Breast epithelium (tissue), 4 donors: Measurements from ENCODE around the gene CTIF. TPM values are rescaled to one million over a fixed set of nuclear protein-coding genes. Genes with fewer than 3 reads are reported as not detected.
A peak's percentile ranks its signal among the peaks of the same experiment; 100 is the strongest.

ENCODE experiments used
- DNase-seq, 2 donors: peaks; one replicate each; pipeline ENCODE4 v3.0.0-alpha.2; 2019; ENCODE audit warnings: low spot score in 2 of 2
- H3K27ac ChIP-seq, 2 donors: fragments of 200-600 bp; sonication (generic) in 1 of 2; one replicate each; pipeline ENCODE4 v1.5.1; 2016 to 2019; ENCODE audit warnings: mild to moderate bottlenecking in 1 of 2
- H3K27me3 ChIP-seq, 2 donors: fragments of 200-600 bp; sonication (generic) in 1 of 2; one replicate each; pipeline versions ENCODE4 v1.5.1 to v1.6.0; 2017 to 2019; ENCODE audit warnings: control low read depth in 1 of 2, mild to moderate bottlenecking in 1 of 2
- H3K36me3 ChIP-seq: fragments of 200-600 bp; one replicate; pipeline ENCODE4 v1.5.1; 2019
- H3K4me1 ChIP-seq, 2 donors: fragments of 200-600 bp; sonication (generic); one replicate each; pipeline ENCODE4 v1.5.1; 2016 to 2019; ENCODE audit warnings: control low read depth in 1 of 2
- H3K4me3 ChIP-seq, 3 donors: fragments of 200-600 bp; sonication (generic); 1 replicate in 2 of 3; 2 replicates in 1 of 3; pipeline ENCODE4 v1.5.1; 2016 to 2019; ENCODE audit warnings: mild to moderate bottlenecking in 3 of 3, moderate library complexity in 2 of 3
- H3K9me3 ChIP-seq, 2 donors: fragments of 200-600 bp; sonication (generic) in 1 of 2; one replicate each; pipeline ENCODE4 v1.5.1; 2016 to 2019; ENCODE audit warnings: control low read depth in 1 of 2
- POLR2A ChIP-seq: fragments of 450-650 bp; IDR thresholded peaks from one replicate; pipeline ENCODE4 v1.6.1; 2016; ENCODE audit warnings: antibody characterized with exemption, mild to moderate bottlenecking, moderate library complexity
- POLR2AphosphoS5 ChIP-seq, 3 donors: sonication (generic); formaldehyde crosslinking; IDR thresholded peaks; one replicate each; pipeline ENCODE4 v1.6.1; 2017; ENCODE audit warnings: antibody characterized with exemption in 3 of 3
- intact Hi-C: fragments of 100-400 bp; cut with DNase I; formaldehyde crosslinking; loops from one replicate; pipeline ENCODE4 v1.15.1; 2023; ENCODE audit warnings: low total_unique reads
- total RNA-seq, 3 donors: library from RNA; depleted of rRNA; stranded (reverse); fragments of >200 nt; gene quantifications; one replicate each; pipeline ENCODE4 v1.1.0, GENCODE V29; 2016
- TF ChIP-seq, protein P1 (sequence below), 3 donors: fragments of 450-650 bp; IDR thresholded peaks; one replicate each; pipeline ENCODE4 v1.5.1; 2016 to 2017; ENCODE audit warnings: antibody characterized with exemption in 3 of 3, mild to moderate bottlenecking in 3 of 3, moderate library complexity in 3 of 3

The CTIF gene
- total RNA-seq, 3 donors from 2014 or later = 28.8 to 78.9 (median 32.6) TPM

DNA sequence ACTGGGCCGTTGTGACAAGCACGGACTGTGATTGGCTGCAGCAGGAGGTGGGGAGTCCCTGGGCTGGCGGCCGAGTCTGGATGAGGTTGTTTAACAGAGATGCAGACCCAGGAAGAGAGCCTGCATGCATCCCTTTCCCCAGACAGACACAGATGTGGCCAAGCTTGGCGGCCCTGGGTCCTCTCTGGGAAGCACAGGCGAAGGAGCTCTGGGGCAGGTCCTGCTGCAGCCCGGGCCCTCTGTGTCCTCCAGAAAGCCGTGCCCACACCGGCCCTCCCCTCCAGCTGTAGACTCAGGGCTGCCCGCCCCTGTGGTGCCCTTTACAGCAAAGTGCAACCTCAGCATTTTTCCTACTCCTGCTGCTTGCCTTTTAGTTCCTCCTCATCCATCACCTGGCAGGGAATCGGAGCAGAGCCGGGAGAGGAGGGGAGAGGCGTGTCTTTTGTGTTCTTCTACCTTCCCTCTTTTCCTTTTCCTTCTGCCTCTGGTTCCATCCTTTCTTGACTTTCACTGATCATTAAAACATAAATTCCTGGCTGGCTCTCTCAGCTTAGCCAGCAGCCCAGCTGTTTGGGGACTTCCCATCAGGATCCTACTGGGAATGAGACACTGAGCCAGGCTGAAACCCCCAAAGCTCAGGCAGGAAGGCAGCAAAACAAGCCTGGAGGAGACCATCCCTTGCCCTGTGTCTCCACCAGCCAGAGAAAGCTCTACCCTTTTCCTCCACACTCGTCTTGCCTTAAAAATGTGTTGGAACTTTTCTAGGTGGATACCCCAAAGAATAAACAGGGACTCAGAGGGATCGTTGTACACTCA, 75.0 kb downstream of the CTIF start:
- Histone ChIP-seq H3K36me3 (no peaks in the 10 kb centered on the region), H3K9me3 (no peaks in the 10 kb centered on the region), H3K4me1 (peaks cover 0 to 10% of the 10 kb centered on the region in 2 donors), H3K27me3 (no peaks in the 10 kb centered on the region), H3K4me3 (no peak overlapping the region), H3K27ac (peak overlapping the region in 1 of 2 donors; percentile 55)
- TF ChIP-seq POLR2AphosphoS5 (IDR thresholded peaks at IDR 0.05) (no peak), POLR2A (no peak)
- TF ChIP-seq, protein P1, sequence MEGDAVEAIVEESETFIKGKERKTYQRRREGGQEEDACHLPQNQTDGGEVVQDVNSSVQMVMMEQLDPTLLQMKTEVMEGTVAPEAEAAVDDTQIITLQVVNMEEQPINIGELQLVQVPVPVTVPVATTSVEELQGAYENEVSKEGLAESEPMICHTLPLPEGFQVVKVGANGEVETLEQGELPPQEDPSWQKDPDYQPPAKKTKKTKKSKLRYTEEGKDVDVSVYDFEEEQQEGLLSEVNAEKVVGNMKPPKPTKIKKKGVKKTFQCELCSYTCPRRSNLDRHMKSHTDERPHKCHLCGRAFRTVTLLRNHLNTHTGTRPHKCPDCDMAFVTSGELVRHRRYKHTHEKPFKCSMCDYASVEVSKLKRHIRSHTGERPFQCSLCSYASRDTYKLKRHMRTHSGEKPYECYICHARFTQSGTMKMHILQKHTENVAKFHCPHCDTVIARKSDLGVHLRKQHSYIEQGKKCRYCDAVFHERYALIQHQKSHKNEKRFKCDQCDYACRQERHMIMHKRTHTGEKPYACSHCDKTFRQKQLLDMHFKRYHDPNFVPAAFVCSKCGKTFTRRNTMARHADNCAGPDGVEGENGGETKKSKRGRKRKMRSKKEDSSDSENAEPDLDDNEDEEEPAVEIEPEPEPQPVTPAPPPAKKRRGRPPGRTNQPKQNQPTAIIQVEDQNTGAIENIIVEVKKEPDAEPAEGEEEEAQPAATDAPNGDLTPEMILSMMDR (IDR thresholded peaks at IDR 0.05) = no peak
- intact Hi-C loops = no loop called here
- no peak for DNase-seq

DNA sequence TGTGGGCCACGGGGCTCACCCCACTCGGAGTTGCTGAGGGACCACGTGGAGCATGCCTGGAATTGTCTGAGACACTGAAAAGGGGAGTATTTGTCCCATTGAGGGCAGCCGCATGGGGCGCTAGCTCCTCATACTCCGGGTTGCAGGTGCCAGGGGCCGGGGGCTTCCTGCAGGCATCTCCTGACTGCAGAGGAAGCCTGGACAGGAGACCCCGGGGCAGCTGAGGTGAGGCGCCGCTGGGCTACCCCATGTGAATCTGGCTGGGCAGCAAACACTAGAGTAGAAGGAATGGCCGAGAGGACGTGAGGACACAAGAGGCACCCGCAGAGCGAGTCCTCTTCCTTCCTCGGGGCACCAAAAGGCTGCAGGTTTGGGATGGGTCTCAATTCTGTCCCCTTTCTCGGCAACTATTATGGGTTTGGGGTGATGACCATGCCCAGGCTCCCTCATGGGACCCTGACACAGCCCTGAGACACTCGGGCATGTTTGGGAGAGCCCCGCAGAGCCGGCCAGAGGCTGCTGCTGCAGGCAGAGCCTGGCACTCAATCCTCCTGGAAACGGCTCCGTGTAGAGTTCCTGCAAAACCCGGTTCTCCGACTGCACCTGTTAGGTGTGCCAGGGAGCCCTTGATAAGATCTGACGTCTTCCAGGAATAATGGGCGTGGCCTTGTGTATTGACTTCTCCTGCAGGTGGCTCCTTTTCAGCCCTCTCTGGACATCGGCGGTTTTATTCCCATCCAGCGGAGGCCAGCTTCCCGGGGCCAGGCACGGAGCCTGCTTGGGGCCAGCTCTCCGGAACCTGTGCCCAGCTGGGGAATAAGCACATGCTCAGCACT, 77.0 kb downstream of the CTIF start:
- intact Hi-C loops = no loop called here
- no peaks in the 10 kb centered on the region for H3K9me3 ChIP-seq
- peaks cover 0 to 10% of the 10 kb centered on the region in 2 donors for H3K4me1 ChIP-seq
- no peaks in the 10 kb centered on the region for H3K36me3 ChIP-seq
- no peak overlapping the region for H3K4me3 ChIP-seq
- DNase-seq = peak; percentile 66 to 75
- H3K27me3 ChIP-seq = no peaks in the 10 kb centered on the region
- TF ChIP-seq, protein P1 (IDR thresholded peaks at IDR 0.05) = no peak
- TF ChIP-seq POLR2A (no peak), POLR2AphosphoS5 (IDR thresholded peaks at IDR 0.05) (no peak)
- no peak overlapping the region for H3K27ac ChIP-seq

DNA sequence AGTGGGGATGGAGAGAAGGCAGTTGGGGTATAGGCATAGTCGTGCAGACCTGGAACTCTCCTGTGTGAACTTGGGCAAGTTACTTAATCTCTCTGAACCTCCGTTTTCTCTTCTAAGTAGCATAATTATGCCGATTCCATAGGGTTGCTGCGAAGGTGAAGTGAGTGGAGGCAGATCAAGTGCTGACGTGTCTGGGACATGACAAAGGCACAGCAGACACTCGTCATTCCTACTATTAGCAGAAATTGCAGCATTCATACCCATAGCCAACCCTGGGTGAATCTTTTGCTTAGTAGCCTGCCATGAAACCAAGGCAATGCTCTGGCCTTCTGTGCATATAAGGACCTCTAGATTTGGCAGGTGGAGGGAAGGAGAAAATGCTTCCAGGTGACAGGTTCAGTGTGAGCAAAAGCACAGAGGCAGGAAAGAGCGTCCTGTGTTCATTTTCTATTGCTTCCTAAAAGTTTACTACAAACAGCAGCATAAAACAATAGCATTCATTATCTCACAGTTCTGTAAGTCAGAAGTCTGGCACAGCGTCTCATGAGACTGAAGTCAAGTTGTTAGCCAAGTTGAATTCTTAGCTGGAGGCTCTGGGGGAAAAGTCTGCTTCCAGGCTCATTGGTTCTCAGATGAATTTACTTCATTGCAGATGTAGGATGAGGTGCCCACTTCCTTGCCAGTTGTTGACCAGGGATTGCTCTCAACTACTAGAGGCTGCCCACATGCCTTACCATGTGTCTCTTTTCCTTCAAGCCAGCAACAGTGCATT, 77.8 kb downstream of the CTIF start:
- peaks cover 0 to 10% of the 10 kb centered on the region in 2 donors for H3K4me1 ChIP-seq
- TF ChIP-seq POLR2AphosphoS5 (IDR thresholded peaks at IDR 0.05) = no peak
- TF ChIP-seq, protein P1 (IDR thresholded peaks at IDR 0.05) = no peak
- no peak overlapping the region for H3K4me3 ChIP-seq
- H3K9me3 ChIP-seq = no peaks in the 10 kb centered on the region
- no peak overlapping the region for H3K27ac ChIP-seq
- no peaks in the 10 kb centered on the region for H3K36me3 ChIP-seq
- intact Hi-C loops = no loop called here
- H3K27me3 ChIP-seq = no peaks in the 10 kb centered on the region
- no peak for DNase-seq

DNA sequence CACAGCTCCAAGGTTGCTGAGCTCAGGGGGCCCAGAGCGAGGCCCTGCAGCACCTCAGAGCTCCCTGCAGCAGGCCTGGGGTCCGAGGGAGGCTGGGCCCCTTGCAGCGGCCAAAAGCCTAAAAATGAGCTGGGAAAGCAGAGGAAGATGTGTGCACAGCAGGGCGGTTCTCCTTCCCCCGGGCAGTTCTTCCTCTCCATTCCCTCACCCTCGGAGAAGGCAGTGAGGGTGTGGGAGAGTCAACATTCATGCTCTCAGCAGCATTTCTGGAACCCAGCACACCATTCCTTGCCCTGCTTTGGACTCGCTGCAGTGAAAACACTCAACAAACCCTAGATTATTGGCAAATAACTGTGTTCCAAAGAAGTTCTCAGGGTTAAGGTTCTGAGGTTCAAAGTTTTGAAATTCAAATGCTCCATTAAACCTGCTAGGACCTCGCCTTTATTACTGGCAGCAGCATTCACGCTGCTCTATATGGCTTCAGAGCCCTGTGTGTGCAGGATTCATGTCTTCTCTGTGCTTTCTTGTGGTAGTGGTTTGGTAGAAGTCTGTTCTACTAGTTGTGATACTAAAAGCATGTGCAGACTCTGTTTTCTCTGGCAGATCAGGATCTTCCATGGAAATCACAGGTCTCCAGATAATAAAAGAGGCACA, 79.1 kb downstream of the CTIF start:
- Histone ChIP-seq H3K4me1 (peaks cover 0 to 10% of the 10 kb centered on the region in 2 donors), H3K9me3 (no peaks in the 10 kb centered on the region), H3K27me3 (no peaks in the 10 kb centered on the region), H3K4me3 (no peak overlapping the region), H3K36me3 (no peaks in the 10 kb centered on the region), H3K27ac (no peak overlapping the region)
- intact Hi-C loops = no loop called here
- TF ChIP-seq, protein P1 (IDR thresholded peaks at IDR 0.05) = no peak
- TF ChIP-seq POLR2AphosphoS5 (IDR thresholded peaks at IDR 0.05) (no peak), POLR2A (no peak)
- DNase-seq = no peak
